ENCODE measurements around the gene SINHCAF.
"Not testable (repeated sequence)": the region's sequence is repeated elsewhere in the genome, so short reads cannot be mapped to it uniquely, and the experiment has no call there.

Gene SINHCAF

DNA sequence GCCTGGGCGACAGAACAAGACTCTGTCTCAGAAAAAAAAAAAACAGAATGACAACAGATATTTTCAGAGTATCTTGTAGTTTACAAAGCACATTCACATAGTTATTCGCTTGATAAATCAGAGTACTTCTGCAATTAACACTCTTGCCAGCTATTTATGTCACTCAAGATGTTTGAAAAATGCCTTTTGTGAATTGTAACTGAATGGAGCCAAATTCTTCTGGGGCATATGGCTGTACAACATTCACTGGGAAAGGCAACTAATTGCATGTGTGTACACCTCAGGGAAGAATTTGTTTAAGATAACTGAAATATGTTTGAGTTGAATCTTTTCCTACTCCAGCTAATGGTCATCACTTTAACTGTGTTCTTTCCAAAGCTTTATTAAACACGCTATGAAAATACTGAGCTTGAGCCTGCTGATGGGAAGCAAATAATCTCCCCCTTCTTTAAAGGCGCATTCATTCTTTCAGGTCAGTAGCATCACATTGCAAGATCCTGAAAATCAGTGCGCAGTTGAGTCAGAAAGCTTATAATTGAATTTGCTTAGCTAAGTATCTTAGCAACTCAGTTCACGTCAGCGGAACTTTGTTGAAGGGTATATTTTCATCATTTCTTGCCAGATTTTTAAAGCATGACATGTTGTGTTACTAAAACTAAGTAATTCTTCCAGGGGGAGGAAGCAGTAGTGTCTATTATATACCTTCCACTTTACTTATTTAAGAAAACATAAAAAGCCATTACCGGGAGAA lies 66.6 kb downstream of the SINHCAF start:
- no peak for DNase-seq

DNA sequence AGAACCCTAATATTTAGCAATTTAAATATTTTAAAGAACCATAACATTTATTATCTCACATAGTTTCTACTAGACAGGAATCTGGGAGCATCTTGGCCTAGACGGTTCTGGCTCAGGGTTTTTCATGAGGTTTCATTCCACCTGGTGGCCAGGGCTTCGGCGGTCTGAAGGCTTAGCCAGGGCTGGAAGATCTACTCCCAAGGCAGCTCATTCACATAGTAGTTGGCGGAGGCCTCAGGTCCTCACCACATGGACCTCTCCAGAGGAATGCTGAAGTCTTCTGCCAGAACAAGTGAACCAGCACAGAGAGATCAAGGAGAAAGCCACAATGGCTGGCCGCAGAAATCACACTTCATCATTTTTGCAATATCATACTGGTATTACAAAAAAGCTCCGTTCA lies 68.2 kb downstream of the SINHCAF start:
- DNase-seq: no peak

DNA sequence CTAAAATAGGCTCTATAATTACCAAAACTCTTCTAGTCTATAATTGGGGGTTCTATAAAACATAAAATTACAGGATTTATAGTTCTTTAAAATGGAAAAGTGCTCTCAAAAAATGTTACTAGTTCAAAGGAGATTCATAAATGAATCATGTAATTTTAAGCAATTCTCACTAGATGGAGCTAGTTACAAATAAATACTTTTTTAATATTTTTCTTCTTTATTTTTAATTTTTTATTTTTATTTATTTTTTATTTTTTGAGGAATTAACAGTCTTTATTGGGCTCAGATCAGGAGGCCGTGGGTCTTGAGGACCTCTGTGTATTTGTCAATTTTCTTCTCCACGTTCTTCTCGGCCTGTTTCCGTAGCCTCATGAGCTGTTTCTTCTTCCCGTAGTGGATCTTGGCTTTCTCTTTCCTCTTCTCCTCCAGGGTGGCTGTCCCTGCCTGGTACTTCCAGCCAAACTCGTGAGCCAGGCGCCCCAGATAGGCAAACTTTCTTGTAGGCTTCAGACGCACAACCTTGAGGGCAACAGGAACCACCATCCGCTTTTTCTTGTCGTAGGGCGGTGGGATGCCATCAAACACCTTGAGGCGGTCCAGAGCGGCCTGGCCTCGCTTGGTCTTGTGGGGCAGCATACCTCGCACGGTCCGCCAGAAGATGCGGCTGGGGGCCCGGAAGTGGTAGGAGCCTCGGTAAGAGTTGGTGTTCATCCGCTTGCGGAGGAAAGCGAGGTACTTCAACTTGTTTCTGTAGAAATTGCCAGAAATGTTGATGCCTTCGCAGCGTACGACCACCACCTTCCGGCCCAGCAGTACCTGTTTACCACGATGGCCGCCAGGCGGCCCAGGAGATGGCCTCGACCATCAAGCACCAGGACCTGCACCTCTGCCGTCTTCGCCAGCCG lies 74.0 kb downstream of the SINHCAF start:
- DNase-seq: not testable (repeated sequence)

DNA sequence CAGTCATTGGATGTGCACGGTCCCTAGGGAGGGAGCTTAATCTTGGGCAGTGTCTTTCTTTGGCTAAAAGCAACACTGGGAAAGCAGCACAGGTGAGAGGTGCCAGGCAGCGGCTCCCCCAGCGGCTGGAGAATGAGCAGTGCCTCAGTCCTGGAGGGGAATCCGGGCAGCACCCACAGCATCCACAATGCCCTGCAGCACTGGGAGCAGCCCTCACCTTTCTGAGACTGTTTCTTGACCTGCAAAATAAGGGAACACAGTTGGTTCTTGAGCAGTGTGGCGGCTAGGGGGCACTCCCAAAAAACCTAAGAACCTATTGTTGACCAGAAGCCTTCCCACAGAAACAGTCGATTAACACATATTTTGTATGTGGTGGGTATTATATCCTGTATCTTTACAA lies 75.8 kb downstream of the SINHCAF start:
- no peak for DNase-seq

DNA sequence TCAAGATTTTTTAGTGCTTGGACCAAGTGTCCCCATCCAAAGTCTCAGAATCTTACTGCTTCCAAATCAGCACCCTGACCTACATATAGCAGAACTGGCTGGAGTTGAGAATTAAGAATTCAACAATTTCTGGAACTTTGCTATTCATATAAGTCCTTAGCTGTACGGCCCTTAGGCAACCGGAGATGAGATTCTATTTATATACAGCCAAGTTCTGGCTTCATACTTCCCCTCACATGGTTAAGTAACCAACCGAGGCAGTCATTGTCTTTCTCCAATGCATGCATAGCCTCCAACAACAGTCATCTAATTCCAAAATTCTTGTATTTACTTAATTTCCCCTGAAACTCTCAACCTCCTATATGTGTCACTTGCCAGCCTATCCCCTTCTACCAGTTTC lies 76.6 kb downstream of the SINHCAF start:
- DNase-seq: no peak

DNA sequence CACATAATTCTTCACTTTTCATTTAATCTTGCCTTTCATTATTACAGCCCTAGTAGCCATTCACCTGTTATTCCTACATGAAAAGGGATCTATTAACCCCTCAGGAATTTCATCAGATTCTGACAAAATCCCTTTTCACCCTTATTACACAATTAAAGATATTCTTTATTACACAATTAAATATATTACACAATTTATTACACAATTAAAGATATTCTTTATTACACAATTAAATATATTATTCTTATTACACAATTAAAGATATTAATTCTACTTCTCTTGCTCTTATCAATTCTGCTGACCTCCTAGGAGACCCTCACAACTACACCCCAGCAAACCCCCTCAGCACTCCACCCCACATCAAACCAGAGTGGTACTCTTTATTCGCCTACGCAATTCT lies 77.1 kb downstream of the SINHCAF start:
- no peak for DNase-seq

DNA sequence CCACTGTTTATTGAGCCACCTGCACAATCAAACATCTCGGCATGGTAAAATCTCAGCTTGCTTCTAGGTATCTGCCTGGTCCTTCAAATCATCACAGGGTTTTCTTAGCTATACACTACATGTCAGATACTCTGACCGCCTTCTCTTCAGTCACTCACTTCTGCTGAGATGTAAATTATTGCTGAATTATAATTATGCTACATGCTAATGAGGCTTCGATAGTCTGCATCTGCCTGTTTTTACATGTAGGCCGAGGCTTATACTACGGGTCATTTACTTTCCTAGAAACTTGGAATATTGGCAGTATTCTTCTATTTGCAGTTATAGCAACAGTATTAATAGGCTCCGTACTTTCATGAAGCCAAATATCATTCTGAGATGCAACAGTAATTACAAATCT lies 77.6 kb downstream of the SINHCAF start:
- no peak for DNase-seq

DNA sequence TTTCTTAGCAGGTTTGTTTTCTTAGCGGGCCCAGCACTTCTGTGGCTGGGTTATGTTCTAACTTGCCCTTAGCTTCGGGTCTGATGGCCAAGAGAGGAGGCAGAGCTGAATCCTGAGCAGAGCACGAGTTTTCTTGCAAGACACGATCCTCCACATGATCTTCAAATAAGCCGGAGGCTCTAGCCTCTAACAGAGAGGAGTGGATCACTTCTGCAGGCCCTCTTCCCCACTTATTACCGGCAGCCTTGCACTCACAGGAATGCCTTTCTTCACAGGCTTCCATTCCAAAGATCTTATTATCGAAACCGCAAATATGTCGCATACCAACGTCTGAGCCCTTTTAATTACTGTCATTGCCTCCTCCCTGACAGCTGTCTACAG lies 79.5 kb downstream of the SINHCAF start:
- DNase-seq: no peak

DNA sequence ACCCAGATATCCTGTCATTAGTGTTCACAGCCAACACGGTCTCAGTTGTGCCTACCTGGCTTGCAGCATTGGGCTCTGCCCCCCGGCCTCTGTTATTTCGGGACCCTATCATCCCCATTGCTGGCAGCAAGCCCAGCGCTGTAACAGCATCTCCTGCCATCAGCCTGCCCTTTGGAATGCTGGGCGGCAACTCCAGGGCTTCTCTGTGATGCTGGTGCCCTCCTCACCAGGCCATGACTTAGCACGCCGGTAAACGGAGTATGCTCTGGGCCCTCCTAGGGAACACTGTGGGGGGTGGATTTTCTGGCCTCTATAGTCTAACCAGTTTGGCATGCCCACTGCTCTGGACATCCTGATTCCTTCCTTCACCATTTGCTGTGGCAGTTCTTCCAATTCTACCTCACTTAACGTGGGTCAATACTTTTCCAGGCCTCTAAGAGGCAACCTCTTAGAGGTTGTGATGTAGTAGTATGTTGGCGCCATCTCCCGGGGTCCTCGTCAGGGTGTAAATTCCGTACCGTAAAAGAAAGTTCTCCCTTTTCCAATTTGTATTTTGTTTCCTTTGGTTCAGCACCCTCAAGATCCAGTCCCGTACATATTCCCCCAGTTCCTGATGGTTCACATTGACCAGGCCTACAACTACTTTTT lies 80.0 kb downstream of the SINHCAF start:
- no peak for DNase-seq

DNA sequence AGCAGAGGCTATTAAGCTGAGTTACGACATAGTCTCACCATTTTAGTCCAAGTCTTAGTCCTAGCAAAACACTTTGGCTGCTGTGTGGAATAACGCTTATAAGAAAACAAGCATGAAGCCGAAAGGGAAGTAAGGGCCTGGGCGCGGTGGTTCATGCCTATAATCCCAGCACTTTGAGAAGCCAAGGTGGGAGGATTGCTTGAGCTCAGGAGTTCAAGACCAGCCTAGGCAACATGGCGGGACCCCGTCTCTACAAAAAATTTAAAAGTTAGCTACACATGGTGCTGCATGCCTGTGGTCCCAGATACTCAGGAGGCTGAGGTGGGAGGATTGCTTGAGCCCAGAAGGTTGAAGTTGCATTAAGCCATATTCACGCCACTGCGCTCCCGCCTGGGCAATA lies 83.5 kb downstream of the SINHCAF start:
- not testable (repeated sequence) for DNase-seq

DNA sequence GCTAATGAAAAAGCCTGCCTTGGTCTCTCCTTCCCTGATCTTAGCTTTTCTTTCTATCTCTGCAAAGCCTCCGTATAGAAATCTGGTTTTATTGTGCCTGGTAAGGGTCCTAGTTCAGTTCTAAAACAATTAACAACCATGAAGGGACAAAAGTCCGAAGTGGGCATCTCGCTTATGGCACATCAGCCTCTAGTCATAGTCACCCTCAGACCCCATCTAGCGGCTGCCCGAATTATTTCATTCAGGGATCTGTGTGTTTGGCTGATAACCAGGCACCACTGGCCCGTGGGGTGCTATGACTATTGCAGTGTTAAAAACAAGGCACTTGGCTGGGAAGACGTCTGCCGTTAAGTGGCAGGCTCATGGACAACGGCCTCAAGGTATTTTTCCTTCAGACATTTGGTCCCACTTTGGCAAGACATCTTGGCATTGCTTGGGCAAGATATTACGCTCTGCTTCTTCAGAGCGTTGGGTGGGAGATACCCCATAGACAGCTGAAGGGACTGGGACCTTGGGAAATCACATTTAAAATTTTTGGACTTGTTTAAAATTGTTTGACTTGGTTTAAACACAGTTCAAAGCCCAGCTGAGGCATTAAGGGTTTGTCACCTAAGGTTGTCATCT lies 87.1 kb downstream of the SINHCAF start:
- peak; percentile 27 for DNase-seq

DNA sequence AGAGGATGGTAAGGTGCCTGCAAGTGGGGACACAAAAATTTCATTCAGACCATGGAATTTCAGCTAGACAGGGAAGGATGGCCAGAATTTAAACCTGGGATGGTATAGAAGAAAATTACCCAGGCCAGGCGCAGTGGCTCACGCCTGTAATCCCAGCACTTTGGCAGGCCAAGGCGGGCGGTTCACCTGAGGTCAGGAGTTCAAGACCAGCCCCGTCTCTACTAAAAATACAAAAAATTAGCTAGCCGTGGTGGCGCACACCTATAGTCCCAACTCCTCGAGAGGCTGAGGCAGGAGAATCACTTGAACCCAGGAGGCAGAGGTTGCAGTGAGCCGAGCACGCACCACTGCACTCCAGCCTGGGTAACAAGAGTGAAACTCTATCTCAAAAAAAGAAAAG lies 87.6 kb downstream of the SINHCAF start:
- DNase-seq: not testable (repeated sequence)

DNA sequence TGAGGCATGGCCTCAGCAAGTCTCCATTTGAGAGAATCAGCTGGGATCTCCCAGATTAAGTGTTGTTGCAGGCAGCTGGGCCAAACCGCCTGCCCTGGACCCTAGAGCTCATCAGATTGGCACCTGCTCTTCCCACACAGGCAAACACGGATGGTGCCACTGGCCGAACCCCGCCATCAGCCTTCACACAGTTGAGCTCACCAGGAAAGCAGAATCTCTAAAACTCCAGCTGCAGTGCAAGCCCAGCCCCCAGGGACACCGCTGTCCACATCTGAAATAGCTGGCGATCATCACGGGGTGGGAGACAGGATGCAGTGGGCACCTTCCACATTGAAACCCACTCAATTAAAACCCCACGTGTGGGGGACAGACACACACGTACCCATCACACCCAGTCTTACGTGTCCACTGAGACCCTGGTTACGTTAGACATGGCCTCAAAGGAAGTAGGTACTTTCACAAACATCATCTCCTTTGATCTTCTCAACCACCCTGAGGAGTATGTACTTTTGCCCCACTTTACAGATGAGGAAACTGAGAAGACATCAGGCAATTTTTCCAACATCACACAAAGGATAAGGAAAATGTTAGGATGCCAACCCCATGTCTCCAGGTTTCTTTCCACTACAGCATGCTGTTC lies 88.8 kb downstream of the SINHCAF start:
- no peak for DNase-seq

DNA sequence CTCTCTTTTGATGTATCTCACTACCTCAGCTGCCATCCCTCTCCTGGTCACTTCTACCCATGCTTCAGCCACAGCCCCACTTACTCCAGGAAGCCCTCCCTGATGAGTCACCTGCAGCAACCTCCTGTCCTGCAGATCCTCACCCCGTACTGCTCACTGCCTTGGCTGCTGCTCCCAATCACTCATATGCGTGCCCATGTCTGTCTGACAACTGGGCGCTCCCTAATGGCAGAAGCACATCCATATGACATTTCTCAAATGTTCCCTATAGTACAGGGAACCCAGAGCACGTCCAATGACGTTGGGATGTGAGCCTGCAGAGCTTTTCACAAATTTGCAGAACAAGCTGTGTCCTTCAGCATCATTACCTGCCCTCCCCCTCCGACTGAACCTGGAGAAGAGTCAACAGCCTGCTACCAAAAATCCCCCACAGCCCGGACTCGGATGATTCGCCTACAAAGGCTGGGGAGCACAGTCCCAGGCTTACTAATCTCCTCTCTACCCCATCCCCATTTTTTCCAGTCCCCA lies 90.0 kb downstream of the SINHCAF start:
- no peak for DNase-seq

DNA sequence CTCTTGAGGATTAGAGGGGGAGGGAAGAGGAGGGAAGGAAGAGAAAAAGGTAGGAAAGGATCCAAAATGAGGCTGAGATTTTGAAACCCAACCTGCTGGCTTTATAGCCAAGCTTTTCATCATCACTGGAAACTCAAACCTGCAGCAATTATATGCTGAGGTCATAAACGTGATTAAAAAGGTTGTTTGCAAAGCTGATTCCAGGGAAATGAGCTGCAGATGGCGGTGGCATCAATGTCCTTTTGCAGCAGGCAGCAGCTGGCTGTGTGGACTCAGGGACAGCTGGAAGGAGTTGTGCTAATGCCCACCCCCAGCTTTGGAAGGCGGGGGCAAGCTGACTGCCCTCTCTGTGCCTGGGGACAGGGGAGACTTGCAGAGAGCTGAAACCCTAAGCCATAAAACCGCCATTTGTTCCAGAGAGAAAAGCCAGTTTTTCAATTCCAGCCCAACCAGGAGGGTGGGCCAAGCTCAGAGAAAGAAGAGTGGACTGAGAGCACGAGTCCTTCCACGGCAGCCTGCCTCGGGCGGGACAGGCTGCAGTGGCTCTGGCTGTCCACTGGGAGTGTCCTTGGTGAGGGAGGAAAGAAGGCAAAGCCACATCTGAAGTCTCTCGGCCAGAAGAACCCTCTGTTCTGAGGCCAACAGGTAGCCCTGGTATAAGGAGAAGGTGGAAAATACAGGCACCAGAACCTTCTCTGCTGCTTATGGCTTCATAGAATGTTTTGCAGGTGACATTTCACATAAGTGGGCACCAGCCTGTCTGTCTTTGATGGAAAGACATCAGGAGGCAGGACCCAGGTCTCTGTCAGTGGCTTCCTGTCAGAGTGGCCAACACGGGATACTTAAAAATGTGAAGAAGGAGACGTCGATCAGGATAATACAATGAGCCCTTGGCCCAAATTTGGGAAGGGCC lies 90.7 kb downstream of the SINHCAF start:
- DNase-seq: peak; percentile 62

DNA sequence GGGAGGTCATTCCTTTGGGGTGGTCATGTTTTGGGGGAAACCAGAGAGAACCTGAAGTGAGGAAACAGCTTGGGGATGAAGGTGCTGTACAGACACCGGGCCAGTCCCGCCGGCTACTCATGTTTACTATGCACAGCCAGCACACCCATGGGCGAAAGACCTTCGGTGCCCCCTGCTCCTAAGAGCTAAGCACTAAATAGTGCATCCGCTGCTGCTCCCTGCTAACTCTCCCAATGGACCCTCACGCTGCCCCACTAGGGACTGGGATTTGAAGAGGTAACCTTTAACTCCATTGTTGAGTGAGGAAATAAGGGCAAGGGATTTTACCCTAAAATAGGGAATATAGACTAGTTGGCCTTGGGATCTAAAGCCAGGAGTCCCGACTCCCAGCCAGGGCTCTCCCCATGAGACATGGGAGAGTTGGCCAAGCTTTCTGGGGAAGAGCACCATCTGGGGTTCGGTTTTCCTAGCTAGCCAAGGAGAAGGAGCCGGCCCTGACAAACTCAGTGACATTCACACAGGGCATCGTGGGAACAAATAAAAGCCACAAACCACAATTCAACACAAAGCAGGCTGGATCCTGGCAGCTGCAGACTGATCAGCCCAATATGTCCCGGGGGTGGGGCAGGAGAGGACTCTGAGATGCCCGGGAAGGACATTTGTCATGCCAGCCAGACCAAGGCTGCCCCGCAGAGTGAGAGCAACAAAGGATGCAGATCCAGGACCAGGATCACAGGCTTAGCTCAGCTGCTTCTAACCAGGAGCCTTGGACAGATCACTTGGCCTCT lies 91.7 kb downstream of the SINHCAF start:
- no peak for DNase-seq

DNA sequence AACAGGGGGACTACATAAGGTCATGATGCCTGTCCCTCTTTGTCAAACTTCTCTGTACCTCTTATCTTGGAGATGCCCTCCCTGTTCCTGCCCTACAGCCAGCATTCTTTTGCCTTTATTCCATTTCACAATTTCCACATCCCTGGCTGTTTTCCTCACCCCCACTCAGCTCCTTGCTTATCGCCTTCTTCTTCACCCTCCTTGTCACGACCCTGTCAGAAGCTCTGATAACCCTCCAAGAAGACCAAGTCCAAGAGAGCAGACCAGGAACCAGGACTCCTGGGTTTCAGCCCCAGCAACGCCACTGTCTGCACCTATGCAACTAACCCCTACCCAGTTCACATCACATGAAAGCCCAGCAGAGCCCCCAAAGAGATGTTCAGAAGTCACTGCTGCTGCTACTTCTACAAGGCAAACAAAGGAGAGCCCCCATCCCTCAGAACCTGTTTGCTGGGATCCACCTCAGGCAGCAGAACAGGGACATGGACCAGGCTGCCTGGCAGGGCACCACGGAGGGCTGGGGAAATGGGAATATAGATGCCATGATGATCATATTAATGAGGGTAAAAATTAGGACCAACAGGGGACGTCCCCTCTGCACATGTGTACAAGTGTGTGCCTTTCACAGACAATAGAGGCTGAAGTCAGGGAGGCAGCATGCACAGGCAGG lies 92.8 kb downstream of the SINHCAF start:
- no peak for DNase-seq

DNA sequence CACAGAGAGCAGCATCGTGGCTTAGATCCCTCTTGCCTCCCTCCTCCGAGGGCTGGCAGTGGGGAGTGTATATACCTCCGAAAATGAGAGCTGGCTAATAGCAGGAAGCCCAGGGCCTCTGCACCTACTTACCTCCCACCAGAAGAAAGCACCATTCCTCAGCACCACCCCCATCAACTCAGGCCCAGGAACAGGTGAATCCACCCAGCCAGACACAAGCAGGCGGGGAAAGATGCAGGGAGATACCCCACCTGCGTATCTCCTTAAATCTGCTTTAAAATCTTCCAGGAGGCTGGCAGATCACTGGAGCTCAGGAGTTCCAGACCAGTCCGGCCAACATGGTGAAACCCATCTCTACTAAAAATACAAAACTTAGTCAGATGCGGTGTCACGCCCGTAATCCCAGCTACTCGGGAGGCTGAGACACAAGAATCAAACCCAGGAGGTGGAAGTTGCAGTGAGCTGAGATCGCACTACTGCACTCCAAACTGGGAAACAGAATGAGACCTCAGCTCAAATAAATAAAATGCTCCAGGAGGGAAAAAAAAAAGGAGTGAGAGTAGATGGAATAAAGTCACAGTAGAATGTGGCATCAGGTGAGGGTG lies 93.5 kb downstream of the SINHCAF start:
- no peak for DNase-seq

DNA sequence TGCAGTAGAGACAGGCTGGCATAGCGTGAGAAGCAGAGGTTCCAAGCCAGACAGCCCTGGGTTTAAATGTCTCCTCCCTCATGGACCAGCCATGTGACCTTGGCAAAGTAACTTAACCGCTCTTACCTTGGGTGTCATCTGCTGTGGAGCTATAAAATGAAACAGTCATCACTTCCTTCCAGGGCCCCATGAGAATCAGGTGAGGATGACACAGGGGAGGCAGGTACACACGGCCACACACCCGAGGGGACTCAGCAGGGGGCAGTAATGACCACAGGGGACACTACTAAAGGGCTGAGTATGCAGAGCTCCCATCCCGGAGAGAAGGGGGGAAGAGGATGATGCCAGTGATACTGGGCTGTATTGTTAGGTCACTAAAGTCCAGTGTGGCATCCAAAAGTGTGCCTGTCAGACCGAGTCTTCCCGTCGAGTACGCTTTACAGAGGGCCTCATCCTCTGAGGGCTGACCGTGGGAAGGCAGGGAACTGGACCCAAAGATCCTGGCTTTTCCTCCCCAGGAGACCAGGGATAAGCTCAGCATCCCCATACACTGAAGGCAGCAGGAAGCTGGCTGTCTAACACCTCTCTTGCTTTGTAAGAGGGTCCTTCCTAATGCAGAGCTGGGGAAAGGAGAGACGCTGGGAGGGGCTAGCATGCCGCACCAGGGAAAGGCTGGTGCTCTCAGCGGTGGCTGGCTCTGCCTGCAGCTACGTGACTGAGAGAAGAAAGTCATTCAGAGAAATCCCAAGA lies 94.2 kb downstream of the SINHCAF start:
- DNase-seq: no peak
